T-helper 2 cell treated with Interferon-gamma antibody and Interleukin-4, amounts not matched to agents 5 μg/mL and 100 μg/mL, for 36 hours (primary cell): Measurements from ENCODE around the gene PKP2.

Experiments used
- DNase-seq: peaks from one replicate; pipeline ENCODE4 v3.0.0; 2021; ENCODE audit warnings: low spot score
- H3K27ac Mint-ChIP-seq: one replicate; pipeline ENCODE4 v1.8.0; 2021; ENCODE audit warnings: mild to moderate bottlenecking, mixed read lengths
- H3K27me3 Mint-ChIP-seq: one replicate; pipeline ENCODE4 v1.8.0; 2021; ENCODE audit warnings: low read depth, mixed read lengths
- H3K36me3 Mint-ChIP-seq: one replicate; pipeline ENCODE4 v1.8.0; 2021; ENCODE audit warnings: low read depth, mixed read lengths
- H3K4me1 Mint-ChIP-seq: one replicate; pipeline ENCODE4 v1.8.0; 2021; ENCODE audit warnings: low read depth, mixed read lengths
- H3K4me3 Mint-ChIP-seq: one replicate; pipeline ENCODE4 v1.8.0; 2022; ENCODE audit warnings: mild to moderate bottlenecking, moderate library complexity, mixed read lengths
- H3K9me3 Mint-ChIP-seq: one replicate; pipeline ENCODE4 v1.8.0; 2021; ENCODE audit warnings: mixed read lengths

PKP2 gene

GRCh38 chr12:32828552-32828951 is 68.0 kb downstream of the PKP2 start:
- DNase-seq: no peak
- no peak overlapping the region for H3K4me3 Mint-ChIP-seq
- H3K4me1 Mint-ChIP-seq: no peaks in the 10 kb centered on the region
- H3K27me3 Mint-ChIP-seq: no peaks in the 10 kb centered on the region
- no peaks in the 10 kb centered on the region for H3K9me3 Mint-ChIP-seq
- H3K27ac Mint-ChIP-seq: no peak overlapping the region
- H3K36me3 Mint-ChIP-seq: no peaks in the 10 kb centered on the region

- Mint-ChIP-seq H3K36me3 (no peaks in the 10 kb centered on the region), H3K27ac (no peak overlapping the region), H3K4me3 (no peak overlapping the region), H3K4me1 (no peaks in the 10 kb centered on the region), H3K27me3 (no peaks in the 10 kb centered on the region), H3K9me3 (no peaks in the 10 kb centered on the region)
- DNase-seq: no peak
Measured at GRCh38 chr12:32828120-32828519, 68.5 kb downstream of the PKP2 start.

- H3K27ac Mint-ChIP-seq: no peak overlapping the region
- no peaks in the 10 kb centered on the region for H3K27me3 Mint-ChIP-seq
- no peaks in the 10 kb centered on the region for H3K36me3 Mint-ChIP-seq
- no peaks in the 10 kb centered on the region for H3K4me1 Mint-ChIP-seq
- no peak overlapping the region for H3K4me3 Mint-ChIP-seq
- H3K9me3 Mint-ChIP-seq: no peaks in the 10 kb centered on the region
- no peak for DNase-seq
Measured at GRCh38 chr12:32826807-32827412, 69.7 kb downstream of the PKP2 start.

GRCh38 chr12:32824596-32824995 is 72.0 kb downstream of the PKP2 start:
- Mint-ChIP-seq H3K9me3 (no peaks in the 10 kb centered on the region), H3K27me3 (no peaks in the 10 kb centered on the region), H3K4me1 (no peaks in the 10 kb centered on the region), H3K4me3 (no peak overlapping the region), H3K27ac (no peak overlapping the region), H3K36me3 (no peaks in the 10 kb centered on the region)
- no peak for DNase-seq

- Mint-ChIP-seq H3K9me3 (no peaks in the 10 kb centered on the region), H3K36me3 (no peaks in the 10 kb centered on the region), H3K4me3 (no peak overlapping the region), H3K4me1 (no peaks in the 10 kb centered on the region), H3K27me3 (no peaks in the 10 kb centered on the region), H3K27ac (no peak overlapping the region)
- DNase-seq: no peak
Measured at GRCh38 chr12:32822344-32822743, 74.2 kb downstream of the PKP2 start.

GRCh38 chr12:32821710-32822109 is 74.9 kb downstream of the PKP2 start:
- Mint-ChIP-seq H3K36me3 (no peaks in the 10 kb centered on the region), H3K27ac (no peak overlapping the region), H3K4me3 (no peak overlapping the region), H3K9me3 (no peaks in the 10 kb centered on the region), H3K27me3 (no peaks in the 10 kb centered on the region), H3K4me1 (no peaks in the 10 kb centered on the region)
- no peak for DNase-seq

GRCh38 chr12:32821293-32821692 is 75.3 kb downstream of the PKP2 start:
- Mint-ChIP-seq H3K4me1 (no peaks in the 10 kb centered on the region), H3K27ac (no peak overlapping the region), H3K36me3 (no peaks in the 10 kb centered on the region), H3K4me3 (no peak overlapping the region), H3K9me3 (no peaks in the 10 kb centered on the region), H3K27me3 (no peaks in the 10 kb centered on the region)
- no peak for DNase-seq

GRCh38 chr12:32820376-32820931 is 76.1 kb downstream of the PKP2 start:
- H3K27ac Mint-ChIP-seq: no peak overlapping the region
- no peak overlapping the region for H3K4me3 Mint-ChIP-seq
- no peaks in the 10 kb centered on the region for H3K27me3 Mint-ChIP-seq
- no peak for DNase-seq
- H3K36me3 Mint-ChIP-seq: no peaks in the 10 kb centered on the region
- H3K9me3 Mint-ChIP-seq: no peaks in the 10 kb centered on the region
- H3K4me1 Mint-ChIP-seq: no peaks in the 10 kb centered on the region

GRCh38 chr12:32819424-32819823 is 77.2 kb downstream of the PKP2 start:
- Mint-ChIP-seq H3K9me3 (no peaks in the 10 kb centered on the region), H3K4me1 (no peaks in the 10 kb centered on the region), H3K27me3 (no peaks in the 10 kb centered on the region), H3K36me3 (no peaks in the 10 kb centered on the region), H3K27ac (no peak overlapping the region), H3K4me3 (no peak overlapping the region)
- DNase-seq: no peak

GRCh38 chr12:32811686-32812392 is 84.7 kb downstream of the PKP2 start:
- H3K4me3 Mint-ChIP-seq: no peak overlapping the region
- H3K36me3 Mint-ChIP-seq: no peaks in the 10 kb centered on the region
- no peaks in the 10 kb centered on the region for H3K4me1 Mint-ChIP-seq
- no peak overlapping the region for H3K27ac Mint-ChIP-seq
- H3K9me3 Mint-ChIP-seq: no peaks in the 10 kb centered on the region
- H3K27me3 Mint-ChIP-seq: no peaks in the 10 kb centered on the region
- DNase-seq: no peak

- no peaks in the 10 kb centered on the region for H3K27me3 Mint-ChIP-seq
- DNase-seq: no peak
- H3K36me3 Mint-ChIP-seq: no peaks in the 10 kb centered on the region
- H3K4me3 Mint-ChIP-seq: no peak overlapping the region
- no peak overlapping the region for H3K27ac Mint-ChIP-seq
- no peaks in the 10 kb centered on the region for H3K4me1 Mint-ChIP-seq
- no peaks in the 10 kb centered on the region for H3K9me3 Mint-ChIP-seq
Measured at GRCh38 chr12:32809846-32810245, 86.7 kb downstream of the PKP2 start.

- H3K36me3 Mint-ChIP-seq: no peaks in the 10 kb centered on the region
- no peaks in the 10 kb centered on the region for H3K9me3 Mint-ChIP-seq
- no peak overlapping the region for H3K27ac Mint-ChIP-seq
- H3K27me3 Mint-ChIP-seq: no peaks in the 10 kb centered on the region
- no peaks in the 10 kb centered on the region for H3K4me1 Mint-ChIP-seq
- DNase-seq: no peak
- no peak overlapping the region for H3K4me3 Mint-ChIP-seq
Measured at GRCh38 chr12:32809196-32809595, 87.4 kb downstream of the PKP2 start.

- DNase-seq: no peak
- H3K27me3 Mint-ChIP-seq: no peaks in the 10 kb centered on the region
- H3K4me1 Mint-ChIP-seq: no peaks in the 10 kb centered on the region
- no peaks in the 10 kb centered on the region for H3K9me3 Mint-ChIP-seq
- H3K4me3 Mint-ChIP-seq: no peak overlapping the region
- H3K27ac Mint-ChIP-seq: no peak overlapping the region
- no peaks in the 10 kb centered on the region for H3K36me3 Mint-ChIP-seq
Measured at GRCh38 chr12:32804301-32804700, 92.3 kb downstream of the PKP2 start.

- DNase-seq: no peak
- Mint-ChIP-seq H3K27me3 (no peaks in the 10 kb centered on the region), H3K4me1 (no peaks in the 10 kb centered on the region), H3K4me3 (no peak overlapping the region), H3K36me3 (no peaks in the 10 kb centered on the region), H3K27ac (no peak overlapping the region), H3K9me3 (no peaks in the 10 kb centered on the region)
Measured at GRCh38 chr12:32801269-32801980, 95.2 kb downstream of the PKP2 start.
